VCaP (cell line): Measurements from ENCODE around the gene CABLES1.
A peak's percentile ranks its signal among the peaks of the same experiment; 100 is the strongest.

Source experiments
- H3K27ac ChIP-seq: fragments of 450-650 bp; 2 replicates; pipeline ENCODE4 v1.5.1; 2017
- TF ChIP-seq, protein P1 (sequence below): fragments of 450-650 bp; conservative IDR thresholded peaks from 2 replicates; pipeline ENCODE4 v1.5.1; 2017; ENCODE audit warnings: mild to moderate bottlenecking, moderate library complexity

The CABLES1 gene

GRCh38 chr18:23204589-23205235, 69.4 kb downstream of the CABLES1 start:
- no peak overlapping the region for H3K27ac ChIP-seq
- TF ChIP-seq, protein P1, sequence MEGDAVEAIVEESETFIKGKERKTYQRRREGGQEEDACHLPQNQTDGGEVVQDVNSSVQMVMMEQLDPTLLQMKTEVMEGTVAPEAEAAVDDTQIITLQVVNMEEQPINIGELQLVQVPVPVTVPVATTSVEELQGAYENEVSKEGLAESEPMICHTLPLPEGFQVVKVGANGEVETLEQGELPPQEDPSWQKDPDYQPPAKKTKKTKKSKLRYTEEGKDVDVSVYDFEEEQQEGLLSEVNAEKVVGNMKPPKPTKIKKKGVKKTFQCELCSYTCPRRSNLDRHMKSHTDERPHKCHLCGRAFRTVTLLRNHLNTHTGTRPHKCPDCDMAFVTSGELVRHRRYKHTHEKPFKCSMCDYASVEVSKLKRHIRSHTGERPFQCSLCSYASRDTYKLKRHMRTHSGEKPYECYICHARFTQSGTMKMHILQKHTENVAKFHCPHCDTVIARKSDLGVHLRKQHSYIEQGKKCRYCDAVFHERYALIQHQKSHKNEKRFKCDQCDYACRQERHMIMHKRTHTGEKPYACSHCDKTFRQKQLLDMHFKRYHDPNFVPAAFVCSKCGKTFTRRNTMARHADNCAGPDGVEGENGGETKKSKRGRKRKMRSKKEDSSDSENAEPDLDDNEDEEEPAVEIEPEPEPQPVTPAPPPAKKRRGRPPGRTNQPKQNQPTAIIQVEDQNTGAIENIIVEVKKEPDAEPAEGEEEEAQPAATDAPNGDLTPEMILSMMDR: no peak

DNA sequence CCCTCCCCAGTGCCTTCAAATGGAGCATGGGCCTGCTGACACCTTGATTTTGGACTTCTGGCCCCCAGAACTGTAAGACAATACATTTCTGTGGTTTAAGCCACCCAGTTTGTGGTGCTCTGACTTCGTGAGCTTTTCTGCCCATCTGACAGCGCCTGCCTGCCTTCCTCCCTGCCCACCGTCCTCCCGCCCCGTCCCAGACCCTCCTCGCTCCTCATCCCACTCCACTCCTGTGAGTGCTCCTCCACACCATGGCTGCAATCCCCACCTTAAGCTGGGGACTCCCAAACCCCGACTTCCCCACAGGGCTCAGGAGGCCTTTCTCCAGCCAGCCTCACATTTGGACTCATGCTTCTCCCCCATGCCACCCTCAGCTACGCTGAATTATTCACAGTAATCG, 70.7 kb downstream of the CABLES1 start:
- TF ChIP-seq, protein P1: no peak
- H3K27ac ChIP-seq: no peak overlapping the region

GRCh38 chr18:23207191-23207955, 72.1 kb downstream of the CABLES1 start:
- H3K27ac ChIP-seq: no peak overlapping the region
- TF ChIP-seq, protein P1: 0 out of 2 replicates have a peak, but pooled peaks have one; percentile 5

DNA sequence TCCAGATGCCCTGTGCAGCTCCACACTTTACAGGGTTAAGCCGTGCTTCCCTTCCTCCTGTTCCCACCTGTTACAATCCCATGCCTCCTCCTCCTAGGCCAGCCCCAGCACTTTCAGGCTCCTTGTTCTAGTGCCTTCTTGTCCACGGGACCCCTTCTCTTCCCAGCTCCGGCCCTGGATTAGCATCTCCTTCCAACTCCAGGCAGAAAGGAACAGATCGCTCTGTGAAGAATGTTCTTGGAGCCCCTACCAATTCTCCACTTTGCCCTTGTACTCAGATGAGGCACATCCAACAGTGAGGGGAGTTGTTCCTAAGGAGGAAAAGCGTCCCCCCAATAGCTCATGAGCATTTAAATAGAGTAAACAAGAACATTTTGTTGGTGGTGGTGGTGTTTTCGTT, 72.7 kb downstream of the CABLES1 start:
- TF ChIP-seq, protein P1: no peak
- H3K27ac ChIP-seq: no peak overlapping the region

DNA sequence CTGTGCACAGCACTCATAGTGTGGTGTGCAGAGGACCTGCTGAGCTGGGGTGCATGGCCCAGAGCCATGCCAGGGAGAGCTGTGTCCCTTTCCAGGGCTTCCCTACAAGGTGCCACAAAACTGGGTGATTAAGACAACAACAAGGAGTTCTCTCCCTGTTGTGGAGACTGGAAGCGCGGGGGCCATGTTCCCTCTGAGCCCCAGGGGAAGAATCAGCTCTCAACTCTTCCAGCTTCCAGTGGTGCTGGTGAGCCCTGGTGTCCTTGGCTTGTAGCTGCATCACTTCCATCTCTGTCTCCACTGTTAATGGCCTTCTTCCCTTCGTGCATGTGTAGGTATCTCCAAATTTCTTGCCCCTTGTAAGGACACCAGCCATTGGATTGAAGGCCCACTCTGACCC, 73.3 kb downstream of the CABLES1 start:
- no peak overlapping the region for H3K27ac ChIP-seq
- TF ChIP-seq, protein P1: no peak

DNA sequence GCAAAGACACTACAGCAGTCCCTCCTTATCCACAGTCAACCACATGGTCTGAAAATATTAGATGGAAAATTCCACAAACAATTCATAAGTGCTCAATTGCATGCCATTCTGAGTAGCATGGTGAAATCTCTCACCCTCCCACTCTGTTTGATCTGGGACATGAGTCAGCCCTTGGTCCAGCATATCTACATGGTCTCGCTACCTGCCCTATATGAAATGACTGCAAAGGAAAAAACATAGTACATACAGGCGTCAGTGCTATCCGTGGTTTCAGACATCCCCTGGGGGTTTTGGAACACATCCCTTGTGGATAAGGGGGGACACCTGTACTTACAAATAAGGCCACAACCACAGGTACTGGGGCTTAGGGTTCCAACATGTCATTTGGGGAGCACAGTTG, 73.7 kb downstream of the CABLES1 start:
- TF ChIP-seq, protein P1: no peak
- no peak overlapping the region for H3K27ac ChIP-seq

DNA sequence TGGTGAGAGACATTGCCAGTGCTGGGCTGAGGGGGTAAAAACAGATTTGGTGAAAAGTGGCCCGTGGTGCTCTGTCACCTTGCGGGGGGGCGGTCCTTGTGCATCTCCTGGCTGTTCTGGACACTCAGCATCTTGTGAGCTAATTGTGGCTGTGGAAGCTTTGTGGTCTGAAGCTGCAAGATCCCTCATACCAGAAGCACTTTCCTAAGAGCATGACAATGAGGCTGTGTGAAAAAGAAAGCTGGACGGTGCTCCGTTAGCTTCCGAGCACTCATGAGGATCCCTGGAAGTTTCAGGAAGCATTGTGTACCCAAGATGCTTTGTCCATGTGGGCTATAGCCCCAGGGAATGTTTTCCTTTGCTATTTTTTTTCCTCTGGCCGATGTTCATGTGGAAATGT, 74.5 kb downstream of the CABLES1 start:
- TF ChIP-seq, protein P1: no peak
- H3K27ac ChIP-seq: no peak overlapping the region
